DOHH2 (cell line): ENCODE data around the gene FRAS1.
"Not testable (repeated sequence)": the region's sequence is repeated elsewhere in the genome, so short reads cannot be mapped to it uniquely, and the experiment has no call there.

Experiments used
- H3F3A ChIP-seq: fragments of 200-600 bp; sonication (generic), shearing (Covaris generic); 2 replicates; pipeline ENCODE4 v1.6.0; 2016; ENCODE audit warnings: antibody characterized with exemption, mild to moderate bottlenecking; ENCODE audit not compliant: control insufficient read depth, insufficient read depth
- H3K27ac ChIP-seq: fragments of 200-600 bp; sonication (generic); 2 replicates; pipeline ENCODE4 v1.5.1; 2014; ENCODE audit warnings: low read depth, mild to moderate bottlenecking, low read length, moderate library complexity
- H3K27me3 ChIP-seq: fragments of 200-600 bp; sonication (generic); 2 replicates; pipeline ENCODE4 v1.6.1; 2014; ENCODE audit warnings: mild to moderate bottlenecking, low read length, mixed read lengths; ENCODE audit not compliant: control insufficient read depth
- H3K36me3 ChIP-seq: fragments of 200-600 bp; sonication (generic); 2 replicates; pipeline ENCODE4 v1.6.1; 2014; ENCODE audit warnings: mild to moderate bottlenecking, low read length, moderate library complexity, mixed read lengths; ENCODE audit not compliant: control insufficient read depth
- H3K4me1 ChIP-seq: fragments of 200-600 bp; sonication (generic); 2 replicates; pipeline ENCODE4 v1.6.1; 2014; ENCODE audit warnings: mild to moderate bottlenecking, low read length, mixed read lengths; ENCODE audit not compliant: control insufficient read depth
- H3K4me2 ChIP-seq: fragments of 200-600 bp; sonication (generic); 2 replicates; pipeline ENCODE4 v1.6.0; 2014; ENCODE audit warnings: mild to moderate bottlenecking, low read length, moderate library complexity
- H3K4me3 ChIP-seq: fragments of 200-600 bp; sonication (generic); 2 replicates; pipeline ENCODE4 v1.5.1; 2014; ENCODE audit warnings: mild to moderate bottlenecking, low read length, mixed read lengths
- H3K79me2 ChIP-seq: fragments of 200-600 bp; sonication (generic); 2 replicates; pipeline ENCODE4 v1.6.1; 2014; ENCODE audit warnings: mild to moderate bottlenecking, low read length, mixed read lengths; ENCODE audit not compliant: control insufficient read depth
- H3K9me2 ChIP-seq: fragments of 200-600 bp; sonication (generic); replicated peaks from 2 replicates; pipeline ENCODE4 v1.6.1; 2014; ENCODE audit warnings: mild to moderate bottlenecking, low read length, mixed read lengths; ENCODE audit not compliant: control insufficient read depth
- H3K9me3 ChIP-seq: fragments of 200-600 bp; sonication (generic); 2 replicates; pipeline ENCODE4 v1.6.1; 2014; ENCODE audit warnings: antibody characterized with exemption, low read length, mixed read lengths; ENCODE audit not compliant: control insufficient read depth, insufficient read depth
- H4K20me1 ChIP-seq: fragments of 200-600 bp; sonication (generic); 2 replicates; pipeline ENCODE4 v1.6.0; 2014; ENCODE audit warnings: low read depth, mild to moderate bottlenecking, antibody characterized with exemption, low read length, moderate library complexity; ENCODE audit not compliant: control insufficient read depth, insufficient read depth
- CTCF ChIP-seq: fragments of 200-600 bp; sonication (generic); IDR thresholded peaks from one replicate; pipeline ENCODE4 v1.5.1; 2014; ENCODE audit warnings: antibody characterized with exemption, mild to moderate bottlenecking, low read depth, low read length; ENCODE audit not compliant: poor library complexity, severe bottlenecking
- EZH2phosphoT487 ChIP-seq: fragments of 200-600 bp; sonication (generic); IDR thresholded peaks from 2 replicates; pipeline ENCODE4 v1.6.1; 2017; ENCODE audit warnings: borderline replicate concordance, mild to moderate bottlenecking, antibody characterized with exemption, low read length, moderate library complexity, mixed read lengths

Gene FRAS1

GRCh38 chr4:78325271-78326157 lies 268.4 kb downstream of the FRAS1 start:
- no peaks in the 10 kb centered on the region for H3F3A ChIP-seq
- no peaks in the 10 kb centered on the region for H3K9me3 ChIP-seq
- H3K36me3 ChIP-seq, result no peaks in the 10 kb centered on the region
- H3K4me2 ChIP-seq, result no peak overlapping the region
- TF ChIP-seq CTCF, result no peak
- no peak overlapping the region for H3K27ac ChIP-seq
- no peaks in the 10 kb centered on the region for H3K4me1 ChIP-seq
- no peaks in the 10 kb centered on the region for H3K9me2 ChIP-seq
- no peak overlapping the region for H3K4me3 ChIP-seq
- H4K20me1 ChIP-seq, result no peaks in the 10 kb centered on the region
- peaks cover 3% of the 10 kb centered on the region for H3K27me3 ChIP-seq
- H3K79me2 ChIP-seq, result no peaks in the 10 kb centered on the region

GRCh38 chr4:78328591-78328990 lies 271.5 kb downstream of the FRAS1 start:
- not testable (repeated sequence) for H3F3A ChIP-seq, H3K36me3 ChIP-seq, H3K79me2 ChIP-seq, H3K9me2 ChIP-seq, H3K4me2 ChIP-seq, H3K27me3 ChIP-seq, H3K27ac ChIP-seq, H3K4me1 ChIP-seq, H3K4me3 ChIP-seq, H4K20me1 ChIP-seq, H3K9me3 ChIP-seq

GRCh38 chr4:78331186-78331585 lies 274.1 kb downstream of the FRAS1 start:
- no peaks in the 10 kb centered on the region for H3K9me3 ChIP-seq
- no peaks in the 10 kb centered on the region for H3F3A ChIP-seq
- no peak overlapping the region for H3K27ac ChIP-seq
- TF ChIP-seq EZH2phosphoT487, result no peak
- TF ChIP-seq CTCF, result no peak
- H3K79me2 ChIP-seq, result no peaks in the 10 kb centered on the region
- H3K27me3 ChIP-seq, result no peaks in the 10 kb centered on the region; the same call in 1 of the 2 replicates
- H3K36me3 ChIP-seq, result no peaks in the 10 kb centered on the region
- H3K9me2 ChIP-seq, result no peaks in the 10 kb centered on the region
- no peak overlapping the region for H3K4me2 ChIP-seq
- H3K4me3 ChIP-seq, result no peak overlapping the region
- no peaks in the 10 kb centered on the region for H3K4me1 ChIP-seq
- H4K20me1 ChIP-seq, result no peaks in the 10 kb centered on the region

GRCh38 chr4:78331965-78332364 lies 274.8 kb downstream of the FRAS1 start:
- Histone ChIP-seq H3K9me2 (no peaks in the 10 kb centered on the region), H3K36me3 (no peaks in the 10 kb centered on the region), H3K27me3 (no peaks in the 10 kb centered on the region; the same call in 1 of the 2 replicates), H3K4me2 (no peak overlapping the region), H3K4me1 (no peaks in the 10 kb centered on the region), H3K79me2 (no peaks in the 10 kb centered on the region), H3K9me3 (no peaks in the 10 kb centered on the region), H4K20me1 (no peaks in the 10 kb centered on the region), H3K4me3 (no peak overlapping the region), H3K27ac (no peak overlapping the region), H3F3A (no peaks in the 10 kb centered on the region)
- TF ChIP-seq CTCF (no peak), EZH2phosphoT487 (no peak)
